Measurements from ENCODE around the gene ADAM22. TPM values are rescaled to one million over a fixed set of nuclear protein-coding genes. Genes with fewer than 3 reads are reported as not detected.

Gene ADAM22
- total RNA-seq, 1 experiment from 2014 or later: 10.1 TPM

DNA sequence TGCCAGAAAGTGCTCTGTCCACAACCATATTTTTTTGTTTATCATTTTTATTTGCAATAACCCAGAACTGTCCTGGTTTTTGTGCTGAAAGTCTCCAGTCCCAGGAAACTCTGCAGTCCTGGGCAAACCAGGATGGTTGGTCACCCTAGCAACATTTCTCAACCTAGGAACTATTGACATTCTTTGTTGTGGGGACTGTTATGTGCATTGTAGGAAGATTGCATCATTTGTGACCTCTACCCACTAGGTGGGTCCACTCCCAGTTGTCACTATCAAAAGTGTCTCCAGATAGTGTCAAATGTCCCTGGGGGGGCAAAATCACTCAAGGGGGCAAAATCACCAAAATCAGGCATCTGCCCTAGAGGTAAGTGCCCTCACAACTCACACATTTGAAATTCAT lies 299.8 kb downstream of the ADAM22 start:
- no peaks in the 10 kb centered on the region for H3K36me3 ChIP-seq (ENCODE audit: control insufficient read depth, insufficient read depth, low read length)
- no peak overlapping the region for H3K4me3 ChIP-seq (ENCODE audit: low read depth, low read length)
- CTCF ChIA-PET: no interaction called here
- H3K4me3 Mint-ChIP-seq (ENCODE audit: unreplicated experiment): no peak overlapping the region
- TF ChIP-seq, protein P1, sequence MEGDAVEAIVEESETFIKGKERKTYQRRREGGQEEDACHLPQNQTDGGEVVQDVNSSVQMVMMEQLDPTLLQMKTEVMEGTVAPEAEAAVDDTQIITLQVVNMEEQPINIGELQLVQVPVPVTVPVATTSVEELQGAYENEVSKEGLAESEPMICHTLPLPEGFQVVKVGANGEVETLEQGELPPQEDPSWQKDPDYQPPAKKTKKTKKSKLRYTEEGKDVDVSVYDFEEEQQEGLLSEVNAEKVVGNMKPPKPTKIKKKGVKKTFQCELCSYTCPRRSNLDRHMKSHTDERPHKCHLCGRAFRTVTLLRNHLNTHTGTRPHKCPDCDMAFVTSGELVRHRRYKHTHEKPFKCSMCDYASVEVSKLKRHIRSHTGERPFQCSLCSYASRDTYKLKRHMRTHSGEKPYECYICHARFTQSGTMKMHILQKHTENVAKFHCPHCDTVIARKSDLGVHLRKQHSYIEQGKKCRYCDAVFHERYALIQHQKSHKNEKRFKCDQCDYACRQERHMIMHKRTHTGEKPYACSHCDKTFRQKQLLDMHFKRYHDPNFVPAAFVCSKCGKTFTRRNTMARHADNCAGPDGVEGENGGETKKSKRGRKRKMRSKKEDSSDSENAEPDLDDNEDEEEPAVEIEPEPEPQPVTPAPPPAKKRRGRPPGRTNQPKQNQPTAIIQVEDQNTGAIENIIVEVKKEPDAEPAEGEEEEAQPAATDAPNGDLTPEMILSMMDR (IDR thresholded peaks at IDR 0.05; ENCODE audit: insufficient read depth in 1 of 2, low read depth in 1 of 2, low read length in 1 of 2, severe bottlenecking in 1 of 2, unreplicated experiment in 1 of 2): no peak
- peak in 1 of 2 experiments; percentile 35 for DNase-seq
- H3K9me3 Mint-ChIP-seq (ENCODE audit: unreplicated experiment): no peaks in the 10 kb centered on the region
- H3K4me1 Mint-ChIP-seq (ENCODE audit: low read depth, unreplicated experiment): no peaks in the 10 kb centered on the region
- POLR2A ChIA-PET: no interaction called here
- H3K4me1 ChIP-seq: peaks cover 14% of the 10 kb centered on the region
- BruUV-seq (replicated peaks): no TSS peak
- intact Hi-C loops (cut with micrococcal nuclease; ENCODE audit: unreplicated experiment): no loop called here
- no peaks in the 10 kb centered on the region for H3K27me3 ChIP-seq (replicated peaks; ENCODE audit: control insufficient read depth, insufficient read depth, low read length)
- no peaks in the 10 kb centered on the region for H3K36me3 Mint-ChIP-seq (ENCODE audit: insufficient read depth, unreplicated experiment)
- 0 out of 2 replicates have a peak, but pooled peaks cover 2% of the 10 kb centered on the region for H3K9me3 ChIP-seq
- no peak overlapping the region for H3K27ac Mint-ChIP-seq (ENCODE audit: unreplicated experiment)
- no peaks in the 10 kb centered on the region for H3K27me3 Mint-ChIP-seq (ENCODE audit: insufficient read depth, unreplicated experiment)

DNA sequence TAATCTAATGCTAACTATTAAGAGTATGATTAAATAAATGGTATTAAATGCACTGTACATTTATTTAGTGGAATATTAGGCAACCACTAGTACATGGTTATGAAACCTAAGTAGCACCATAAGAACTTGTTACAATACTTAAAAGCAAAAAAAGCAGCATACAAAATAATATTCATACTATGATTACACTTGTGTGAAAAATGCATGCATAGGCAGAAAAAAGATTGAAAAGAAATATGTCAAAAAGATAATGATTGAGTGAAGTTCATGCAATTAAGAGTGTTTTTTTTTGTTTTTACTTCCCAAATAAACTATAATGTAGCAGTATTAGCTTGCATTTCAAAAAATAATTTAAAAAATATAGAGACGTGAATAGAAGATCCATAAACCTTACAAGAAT lies 305.8 kb downstream of the ADAM22 start:
- no peaks in the 10 kb centered on the region for H3K9me3 Mint-ChIP-seq (ENCODE audit: unreplicated experiment)

DNA sequence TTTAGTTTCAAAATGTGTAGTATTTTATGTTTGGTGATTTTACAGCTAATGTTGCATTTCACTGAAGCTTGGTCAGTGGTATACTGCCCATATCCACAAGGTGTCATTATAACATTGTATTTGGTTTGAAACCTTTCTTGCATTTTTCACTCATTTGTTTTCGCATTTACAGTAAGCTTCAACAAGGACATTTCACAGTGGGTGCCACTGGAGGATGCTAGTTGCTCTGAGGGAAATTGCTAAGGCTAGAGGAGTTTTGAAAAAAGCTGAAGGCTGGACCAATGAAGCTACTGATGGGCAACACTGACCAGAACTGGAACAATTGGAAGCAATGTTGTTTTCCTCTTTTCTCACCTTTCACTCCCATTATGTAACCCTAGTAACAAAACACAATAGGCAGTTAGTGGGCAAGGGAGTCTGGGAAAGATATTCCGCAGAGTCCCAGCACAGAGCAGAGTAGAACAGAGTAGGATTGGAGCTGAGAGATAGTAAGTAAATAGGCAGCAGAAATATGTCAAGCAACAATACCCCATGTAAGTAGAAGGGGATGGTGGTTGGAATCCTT lies 309.4 kb downstream of the ADAM22 start:
- no peaks in the 10 kb centered on the region for H3K9me3 Mint-ChIP-seq (ENCODE audit: unreplicated experiment)
- peak in 1 of 2 experiments; percentile 36 for DNase-seq
- H3K4me1 Mint-ChIP-seq (ENCODE audit: low read depth, unreplicated experiment): no peaks in the 10 kb centered on the region
- POLR2A ChIA-PET: interaction anchor here (0.6 kb wide), 1 partner anchor 29 kb away, joined by 3 read pairs; no protein-coding TSS in a partner anchor
- Histone ChIP-seq H3K4me1 (no peaks in the 10 kb centered on the region), H3K9me3 (no peaks in the 10 kb centered on the region), H3K36me3 (ENCODE audit: control insufficient read depth, insufficient read depth, low read length) (no peaks in the 10 kb centered on the region), H3K4me3 (ENCODE audit: low read depth, low read length) (no peak overlapping the region), H3K27me3 (replicated peaks; ENCODE audit: control insufficient read depth, insufficient read depth, low read length) (no peaks in the 10 kb centered on the region)
- H3K4me3 Mint-ChIP-seq (ENCODE audit: unreplicated experiment): no peak overlapping the region
- intact Hi-C loops (cut with micrococcal nuclease; ENCODE audit: unreplicated experiment): loop anchor here (1.0 to 10.0 kb wide), 7 partner anchors 63 to 1380 kb away; partner anchors contain the start of gene STEAP4
- H3K27ac Mint-ChIP-seq (ENCODE audit: unreplicated experiment): no peak overlapping the region
- H3K27me3 Mint-ChIP-seq (ENCODE audit: insufficient read depth, unreplicated experiment): peaks cover 5% of the 10 kb centered on the region
- TF ChIP-seq, protein P1 (IDR thresholded peaks at IDR 0.05; ENCODE audit: insufficient read depth in 1 of 2, low read depth in 1 of 2, low read length in 1 of 2, severe bottlenecking in 1 of 2, unreplicated experiment in 1 of 2): peak; percentile 68 to 81
- CTCF ChIA-PET: interaction anchor here (0.5 to 2.4 kb wide), 9 partner anchors 16 to 1379 kb away, joined by 3 to 24 read pairs (median 6); no protein-coding TSS in a partner anchor
- BruUV-seq (replicated peaks): no TSS peak
- no peaks in the 10 kb centered on the region for H3K36me3 Mint-ChIP-seq (ENCODE audit: insufficient read depth, unreplicated experiment)

More for the DNA sequence above, 305.8 kb downstream of the ADAM22 start:
- no peaks in the 10 kb centered on the region for H3K36me3 Mint-ChIP-seq (ENCODE audit: insufficient read depth, unreplicated experiment)
- CTCF ChIA-PET: no interaction called here
- BruUV-seq (replicated peaks): no TSS peak
- H3K4me1 Mint-ChIP-seq (ENCODE audit: low read depth, unreplicated experiment): no peaks in the 10 kb centered on the region
- Histone ChIP-seq H3K9me3 (no peaks in the 10 kb centered on the region), H3K36me3 (ENCODE audit: control insufficient read depth, insufficient read depth, low read length) (no peaks in the 10 kb centered on the region), H3K4me3 (ENCODE audit: low read depth, low read length) (no peak overlapping the region), H3K4me1 (no peaks in the 10 kb centered on the region), H3K27me3 (replicated peaks; ENCODE audit: control insufficient read depth, insufficient read depth, low read length) (no peaks in the 10 kb centered on the region)
- TF ChIP-seq, protein P1 (IDR thresholded peaks at IDR 0.05; ENCODE audit: insufficient read depth in 1 of 2, low read depth in 1 of 2, low read length in 1 of 2, severe bottlenecking in 1 of 2, unreplicated experiment in 1 of 2): no peak
- intact Hi-C loops (cut with micrococcal nuclease; ENCODE audit: unreplicated experiment): loop anchor here (5.0 to 10.0 kb wide), 3 partner anchors 162 to 305 kb away; no protein-coding TSS in a partner anchor
- DNase-seq: no peak
- H3K4me3 Mint-ChIP-seq (ENCODE audit: unreplicated experiment): no peak overlapping the region
- no peak overlapping the region for H3K27ac Mint-ChIP-seq (ENCODE audit: unreplicated experiment)
- POLR2A ChIA-PET: no interaction called here
- peaks cover 5% of the 10 kb centered on the region for H3K27me3 Mint-ChIP-seq (ENCODE audit: insufficient read depth, unreplicated experiment)

Data from Caco-2 (cell line).